Left lung (tissue), 10 donors: ENCODE results near the gene DSCAML1. TPM values are rescaled to one million over a fixed set of nuclear protein-coding genes. Genes with fewer than 3 reads are reported as not detected.

Source experiments
- ATAC-seq: fragments of 200-7000 bp; cut with Tn5 transposase; one replicate; pipeline ENCODE4 v1.9.1; 2020; ENCODE audit warnings: moderate library complexity
- DNase-seq, 4 donors: peaks; one replicate each; pipeline ENCODE4 v3.0.0-alpha.2; 2013 to 2020
- H3K27ac ChIP-seq, 2 donors: fragments of 200-600 bp; sonication (generic) in 1 of 2; one replicate each; pipeline versions ENCODE4 v1.5.0 to v1.8.0; 2020 to 2021
- H3K27me3 ChIP-seq, 2 donors: fragments of 200-600 bp; sonication (generic) in 1 of 2; one replicate each; pipeline versions ENCODE4 v1.5.0 to v1.8.0; 2020 to 2021
- H3K36me3 ChIP-seq, 2 donors: fragments of 200-600 bp; sonication (generic) in 1 of 2; one replicate each; pipeline versions ENCODE4 v1.5.0 to v1.8.0; 2020 to 2021
- H3K4me1 ChIP-seq, 2 donors: fragments of 200-600 bp; one replicate each; pipeline ENCODE4 v1.8.0; 2021
- H3K4me3 ChIP-seq, 2 donors: fragments of 200-600 bp; sonication (generic) in 1 of 2; one replicate each; pipeline versions ENCODE4 v1.5.0 to v1.8.0; 2020 to 2021; ENCODE audit warnings: mild to moderate bottlenecking in 1 of 2
- H3K9me3 ChIP-seq, 2 donors: fragments of 200-600 bp; sonication (generic) in 1 of 2; one replicate each; pipeline versions ENCODE4 v1.5.0 to v1.8.0; 2020 to 2021
- intact Hi-C, 2 donors: fragments of 100-400 bp; cut with DNase I; formaldehyde crosslinking; loops; one replicate each; pipeline versions ENCODE4 v1.11.2 to v1.14.2; 2022
- polyA plus RNA-seq, 6 donors: library from polyadenylated mRNA; unstranded; fragments of 120-200 nt; gene quantifications; one replicate each; pipeline ENCODE4 v1.2.1, GENCODE V29; 2013; ENCODE audit not compliant: insufficient read length in 6 of 6
- total RNA-seq, 2 donors: library from RNA; stranded (reverse); fragmentation: NEBNext Ultra II Directional; extraction: Animal tissue kit (Norgen Biotek cat#: 25700); gene quantifications; one replicate each; pipeline ENCODE4 v1.2.1, GENCODE V29; 2021
- TF ChIP-seq, protein P1 (sequence below), 2 donors: fragments of 200-600 bp; sonication (generic) in 1 of 2; IDR thresholded peaks; one replicate each; pipeline versions ENCODE4 v1.5.0 to v1.8.0; 2021; ENCODE audit warnings: antibody characterized with exemption in 2 of 2
- donor health status: DM: no; HTN: yes; CAD: no.
- donor health status: DM: no; HTN: no; CAD: no.

Gene DSCAML1
- total and polyA plus RNA-seq, 8 donors: 0.35 to 1.8 (median 1.2) TPM

DNA sequence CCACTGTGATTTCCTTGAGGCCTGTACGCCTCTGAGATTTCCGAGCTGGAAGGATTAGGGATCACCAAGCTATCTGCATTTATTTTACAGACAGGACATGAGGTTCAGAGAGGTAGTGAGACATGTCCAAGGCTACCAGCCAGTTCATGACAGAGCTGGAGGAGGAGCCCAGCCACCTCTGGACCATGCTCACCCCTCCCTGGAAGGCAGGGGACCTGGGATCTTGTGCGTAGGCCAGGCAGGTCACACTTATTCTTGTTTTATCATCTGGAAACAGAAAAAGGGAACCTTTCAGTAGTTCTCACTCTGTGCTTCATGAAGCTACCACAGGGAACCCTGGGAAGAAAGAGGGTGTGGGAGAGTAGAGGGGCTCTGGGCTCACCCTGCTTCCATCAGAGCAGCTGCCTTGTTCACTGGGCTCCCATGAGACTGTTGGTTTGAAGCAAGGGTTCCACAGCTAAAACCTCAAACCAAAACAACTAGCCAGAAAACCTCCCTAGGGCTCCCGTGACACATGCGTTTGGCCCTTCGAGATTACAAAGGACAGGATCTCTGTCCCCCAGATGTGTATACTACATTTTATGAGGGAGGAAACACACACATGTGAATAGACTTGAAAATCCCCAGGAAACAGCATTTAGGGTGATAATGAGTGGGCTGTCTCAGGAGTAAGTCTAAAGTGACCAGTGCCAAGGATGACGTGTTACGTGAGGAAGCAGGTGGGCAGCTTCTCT, 106.4 kb downstream of the DSCAML1 start:
- Histone ChIP-seq H3K9me3 (no peaks in the 10 kb centered on the region), H3K4me1 (no peaks in the 10 kb centered on the region), H3K36me3 (no peaks in the 10 kb centered on the region), H3K4me3 (no peak overlapping the region), H3K27me3 (no peaks in the 10 kb centered on the region), H3K27ac (no peak overlapping the region)
- DNase-seq (no peak), ATAC-seq (no peak)
- TF ChIP-seq, protein P1, sequence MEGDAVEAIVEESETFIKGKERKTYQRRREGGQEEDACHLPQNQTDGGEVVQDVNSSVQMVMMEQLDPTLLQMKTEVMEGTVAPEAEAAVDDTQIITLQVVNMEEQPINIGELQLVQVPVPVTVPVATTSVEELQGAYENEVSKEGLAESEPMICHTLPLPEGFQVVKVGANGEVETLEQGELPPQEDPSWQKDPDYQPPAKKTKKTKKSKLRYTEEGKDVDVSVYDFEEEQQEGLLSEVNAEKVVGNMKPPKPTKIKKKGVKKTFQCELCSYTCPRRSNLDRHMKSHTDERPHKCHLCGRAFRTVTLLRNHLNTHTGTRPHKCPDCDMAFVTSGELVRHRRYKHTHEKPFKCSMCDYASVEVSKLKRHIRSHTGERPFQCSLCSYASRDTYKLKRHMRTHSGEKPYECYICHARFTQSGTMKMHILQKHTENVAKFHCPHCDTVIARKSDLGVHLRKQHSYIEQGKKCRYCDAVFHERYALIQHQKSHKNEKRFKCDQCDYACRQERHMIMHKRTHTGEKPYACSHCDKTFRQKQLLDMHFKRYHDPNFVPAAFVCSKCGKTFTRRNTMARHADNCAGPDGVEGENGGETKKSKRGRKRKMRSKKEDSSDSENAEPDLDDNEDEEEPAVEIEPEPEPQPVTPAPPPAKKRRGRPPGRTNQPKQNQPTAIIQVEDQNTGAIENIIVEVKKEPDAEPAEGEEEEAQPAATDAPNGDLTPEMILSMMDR (IDR thresholded peaks at IDR 0.05): no peak
- intact Hi-C loops: no loop called here

DNA sequence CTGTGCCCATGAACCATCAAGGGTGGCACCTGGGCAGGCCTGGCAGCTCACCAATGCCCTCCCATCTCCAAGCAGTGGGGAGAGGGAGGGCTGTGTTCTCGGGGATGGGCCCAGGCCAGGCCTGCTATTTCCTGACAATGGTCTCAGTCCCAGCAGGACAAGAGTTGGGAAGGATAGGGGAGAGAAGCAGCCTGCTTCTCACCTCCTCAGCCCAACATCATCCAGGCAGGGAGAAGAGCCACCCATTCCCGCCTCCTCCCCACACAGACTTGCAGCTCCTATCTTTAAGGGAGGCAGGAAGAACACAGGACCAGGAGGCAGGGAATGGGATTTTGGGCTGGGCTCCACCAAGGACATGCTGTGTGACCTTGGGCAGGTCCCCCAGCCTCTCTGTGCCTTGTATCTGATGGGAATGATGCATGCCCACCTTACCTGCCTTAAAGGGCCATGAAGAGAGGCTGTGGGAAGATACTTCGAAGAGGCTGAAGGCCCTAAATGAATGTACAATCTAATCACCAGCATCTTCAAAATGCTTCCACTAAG, 108.7 kb downstream of the DSCAML1 start:
- ATAC-seq: no peak
- intact Hi-C loops: no loop called here
- H3K9me3 ChIP-seq: no peaks in the 10 kb centered on the region
- no peak overlapping the region for H3K27ac ChIP-seq
- H3K36me3 ChIP-seq: no peaks in the 10 kb centered on the region
- no peaks in the 10 kb centered on the region for H3K27me3 ChIP-seq
- TF ChIP-seq, protein P1 (IDR thresholded peaks at IDR 0.05): no peak
- DNase-seq: no peak
- H3K4me1 ChIP-seq: no peaks in the 10 kb centered on the region
- no peak overlapping the region for H3K4me3 ChIP-seq

DNA sequence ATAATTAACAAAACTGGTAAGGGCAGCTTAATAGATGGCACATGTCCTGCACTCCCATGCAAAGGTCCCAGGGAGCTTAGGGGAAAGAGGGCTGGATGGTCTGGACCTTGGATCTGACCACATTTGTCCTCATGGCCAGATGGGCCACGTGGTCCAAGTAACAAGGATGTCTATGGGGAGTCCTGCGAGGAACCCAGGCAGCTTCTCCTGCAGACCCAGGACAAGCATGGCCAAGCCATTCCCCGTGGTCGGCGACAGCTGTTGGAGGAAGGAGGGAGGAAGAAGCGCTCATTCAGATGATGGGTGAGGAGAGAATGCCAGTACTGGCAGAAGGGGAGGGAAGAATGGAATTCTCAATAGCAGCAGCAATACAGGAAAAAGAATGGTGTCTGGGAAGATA, 109.2 kb downstream of the DSCAML1 start:
- no peaks in the 10 kb centered on the region for H3K9me3 ChIP-seq
- no peak for ATAC-seq
- no peaks in the 10 kb centered on the region for H3K36me3 ChIP-seq
- no peak for DNase-seq
- no peak overlapping the region for H3K27ac ChIP-seq
- TF ChIP-seq, protein P1 (IDR thresholded peaks at IDR 0.05): no peak
- H3K4me1 ChIP-seq: no peaks in the 10 kb centered on the region
- no peaks in the 10 kb centered on the region for H3K27me3 ChIP-seq
- intact Hi-C loops: no loop called here
- no peak overlapping the region for H3K4me3 ChIP-seq

- DNase-seq (no peak), ATAC-seq (no peak)
- no peak overlapping the region for H3K27ac ChIP-seq
- no peaks in the 10 kb centered on the region for H3K27me3 ChIP-seq
- no peaks in the 10 kb centered on the region for H3K4me1 ChIP-seq
- H3K36me3 ChIP-seq: no peaks in the 10 kb centered on the region
- TF ChIP-seq, protein P1 (IDR thresholded peaks at IDR 0.05): no peak
- no peaks in the 10 kb centered on the region for H3K9me3 ChIP-seq
- intact Hi-C loops: no loop called here
- no peak overlapping the region for H3K4me3 ChIP-seq
Observed at GRCh38 chr11:117686711-117687110, 110.3 kb downstream of the DSCAML1 start.

- Histone ChIP-seq H3K27ac (no peak overlapping the region), H3K4me1 (no peaks in the 10 kb centered on the region), H3K9me3 (no peaks in the 10 kb centered on the region), H3K4me3 (no peak overlapping the region), H3K27me3 (no peaks in the 10 kb centered on the region), H3K36me3 (no peaks in the 10 kb centered on the region)
- TF ChIP-seq, protein P1 (IDR thresholded peaks at IDR 0.05): no peak
- ATAC-seq (peak; percentile 58), DNase-seq (no peak)
- intact Hi-C loops: no loop called here
Observed at GRCh38 chr11:117685566-117685965, 111.5 kb downstream of the DSCAML1 start.
